Measurements from ENCODE around the gene LRMDA. TPM values are rescaled to one million over a fixed set of nuclear protein-coding genes. Genes with fewer than 3 reads are reported as not detected.

The LRMDA gene
- total and polyA plus RNA-seq, 4 donors = 12.1 to 40.8 (median 21.6) TPM

DNA sequence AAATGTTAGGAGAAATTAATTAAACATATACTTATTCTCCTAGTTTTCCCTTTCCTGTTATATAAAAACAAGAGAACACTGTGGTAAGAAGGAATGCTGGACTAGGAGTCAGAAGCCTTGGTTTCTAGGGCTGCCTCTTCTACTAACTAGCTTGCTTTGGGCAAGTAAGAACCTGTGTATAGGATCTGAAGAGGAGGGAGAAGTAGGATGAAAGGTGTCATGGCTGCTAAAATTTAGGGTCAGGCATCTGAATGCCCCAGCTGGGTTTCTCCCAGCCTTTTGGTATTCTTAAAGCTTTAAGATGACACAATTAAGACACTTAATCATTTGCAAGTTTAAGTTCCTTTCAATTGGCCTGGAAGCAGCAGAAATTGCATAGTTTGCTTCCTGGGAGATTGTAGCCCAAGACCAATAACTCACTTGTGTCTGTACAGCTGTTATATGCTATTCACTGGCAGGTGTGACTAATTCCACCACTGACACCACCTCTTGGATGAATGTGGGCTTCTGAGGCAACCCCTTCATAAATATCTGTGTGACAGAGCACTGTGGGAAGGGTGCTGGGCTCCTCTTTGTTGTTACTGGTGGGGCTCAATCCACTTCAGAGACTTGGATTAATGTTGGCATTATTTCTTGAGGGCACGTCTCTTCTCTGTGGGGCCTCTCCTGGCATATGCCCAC lies 137.2 kb downstream of the LRMDA start:
- H3K4me1 ChIP-seq (ENCODE audit: control insufficient read depth in 5 of 5, insufficient read depth in 5 of 5, low read length in 5 of 5) = peaks cover 0 to 2% (median 0%) of the 10 kb centered on the region in 5 donors
- no peak for ATAC-seq (ENCODE audit: insufficient read depth, low FRiP score)

DNA sequence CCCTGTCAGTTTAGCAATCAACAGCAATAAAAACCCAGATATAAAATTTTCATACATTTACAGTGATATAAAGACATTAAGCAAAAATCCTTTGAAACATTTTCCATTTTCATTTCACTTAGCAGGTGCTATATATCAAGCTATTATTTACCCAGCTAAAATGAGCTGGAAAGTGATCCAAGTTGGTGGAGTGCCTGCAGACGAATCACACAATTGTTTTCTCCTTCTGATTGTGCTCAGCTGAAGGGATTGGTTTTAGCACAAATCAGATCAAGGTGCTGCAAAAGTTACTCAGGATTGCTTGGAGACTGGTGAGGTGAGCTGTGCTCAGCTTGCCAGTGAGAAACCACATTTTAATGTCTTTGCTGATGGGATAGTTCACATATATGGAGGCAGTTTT lies 138.1 kb downstream of the LRMDA start:
- no peak for DNase-seq
- ATAC-seq (ENCODE audit: insufficient read depth, low FRiP score) = no peak
- H3K36me3 ChIP-seq (ENCODE audit: control insufficient read depth in 4 of 4, insufficient read depth in 4 of 4, low read length in 4 of 4) = peaks cover 0 to 3% (median 0%) of the 10 kb centered on the region in 4 donors
- WGBS, 2 donors = 45 to 74% methylated on average over 1 of the region's 1 CpG
- H3K4me3 ChIP-seq = no peak overlapping the region
- peaks cover 0 to 2% (median 0%) of the 10 kb centered on the region in 5 donors for H3K4me1 ChIP-seq (ENCODE audit: control insufficient read depth in 5 of 5, insufficient read depth in 5 of 5, low read length in 5 of 5)
- H3K9ac ChIP-seq (ENCODE audit: insufficient read depth in 1 of 2, low read length in 2 of 2) = no peak overlapping the region
- TF ChIP-seq, protein P1, sequence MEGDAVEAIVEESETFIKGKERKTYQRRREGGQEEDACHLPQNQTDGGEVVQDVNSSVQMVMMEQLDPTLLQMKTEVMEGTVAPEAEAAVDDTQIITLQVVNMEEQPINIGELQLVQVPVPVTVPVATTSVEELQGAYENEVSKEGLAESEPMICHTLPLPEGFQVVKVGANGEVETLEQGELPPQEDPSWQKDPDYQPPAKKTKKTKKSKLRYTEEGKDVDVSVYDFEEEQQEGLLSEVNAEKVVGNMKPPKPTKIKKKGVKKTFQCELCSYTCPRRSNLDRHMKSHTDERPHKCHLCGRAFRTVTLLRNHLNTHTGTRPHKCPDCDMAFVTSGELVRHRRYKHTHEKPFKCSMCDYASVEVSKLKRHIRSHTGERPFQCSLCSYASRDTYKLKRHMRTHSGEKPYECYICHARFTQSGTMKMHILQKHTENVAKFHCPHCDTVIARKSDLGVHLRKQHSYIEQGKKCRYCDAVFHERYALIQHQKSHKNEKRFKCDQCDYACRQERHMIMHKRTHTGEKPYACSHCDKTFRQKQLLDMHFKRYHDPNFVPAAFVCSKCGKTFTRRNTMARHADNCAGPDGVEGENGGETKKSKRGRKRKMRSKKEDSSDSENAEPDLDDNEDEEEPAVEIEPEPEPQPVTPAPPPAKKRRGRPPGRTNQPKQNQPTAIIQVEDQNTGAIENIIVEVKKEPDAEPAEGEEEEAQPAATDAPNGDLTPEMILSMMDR (IDR thresholded peaks at IDR 0.05; ENCODE audit: control extremely low read depth, extremely low read depth) = no peak
- no peak overlapping the region for H3K27ac ChIP-seq (ENCODE audit: low read depth in 1 of 2, low read length in 1 of 2)
- H3K9me3 ChIP-seq (ENCODE audit: control insufficient read depth in 4 of 4, insufficient read depth in 3 of 4, low read length in 3 of 4) = peaks cover 0 to 13% (median 8%) of the 10 kb centered on the region in 4 donors
- no peaks in the 10 kb centered on the region for H3K27me3 ChIP-seq (ENCODE audit: control insufficient read depth in 3 of 3, insufficient read depth in 3 of 3, low read length in 2 of 3)

More for the DNA sequence above, 137.2 kb downstream of the LRMDA start:
- no peaks in the 10 kb centered on the region for H3K27me3 ChIP-seq (ENCODE audit: control insufficient read depth in 3 of 3, insufficient read depth in 3 of 3, low read length in 2 of 3)
- H3K4me3 ChIP-seq = no peak overlapping the region
- no peak overlapping the region for H3K9ac ChIP-seq (ENCODE audit: insufficient read depth in 1 of 2, low read length in 2 of 2)
- TF ChIP-seq, protein P1 (IDR thresholded peaks at IDR 0.05; ENCODE audit: control extremely low read depth, extremely low read depth) = no peak
- no peak overlapping the region for H3K27ac ChIP-seq (ENCODE audit: low read depth in 1 of 2, low read length in 1 of 2)
- 84 to 92% methylated on average over 1 of the region's 1 CpG for WGBS, 2 donors
- DNase-seq = no peak
- H3K9me3 ChIP-seq (ENCODE audit: control insufficient read depth in 4 of 4, insufficient read depth in 3 of 4, low read length in 3 of 4) = peaks cover 0 to 13% (median 8%) of the 10 kb centered on the region in 4 donors
- H3K36me3 ChIP-seq (ENCODE audit: control insufficient read depth in 4 of 4, insufficient read depth in 4 of 4, low read length in 4 of 4) = peaks cover 0 to 3% (median 0%) of the 10 kb centered on the region in 4 donors

DNA sequence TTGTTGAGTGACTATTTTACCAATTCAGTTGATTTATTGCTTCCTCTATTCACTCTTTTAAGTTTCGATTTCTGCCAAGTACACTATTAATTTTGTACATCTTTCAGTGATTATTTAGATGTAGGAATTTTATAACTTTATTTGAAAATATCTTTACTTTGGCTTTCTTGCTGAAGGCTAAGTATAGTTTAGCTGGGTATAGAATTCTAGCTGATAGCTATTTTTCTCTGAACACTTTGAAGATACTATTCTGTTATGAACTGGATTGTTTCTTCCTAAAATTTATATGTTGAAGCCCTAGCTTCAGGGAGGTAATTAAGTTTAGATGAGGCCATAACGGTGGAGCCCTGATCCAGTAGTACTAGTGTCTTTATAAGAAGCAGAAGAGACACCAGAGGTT lies 141.1 kb downstream of the LRMDA start:
- ATAC-seq (ENCODE audit: insufficient read depth, low FRiP score) (no peak), DNase-seq (no peak)
- Histone ChIP-seq H3K36me3 (ENCODE audit: control insufficient read depth in 4 of 4, insufficient read depth in 4 of 4, low read length in 4 of 4) (peaks cover 0 to 3% (median 0%) of the 10 kb centered on the region in 4 donors), H3K27me3 (ENCODE audit: control insufficient read depth in 3 of 3, insufficient read depth in 3 of 3, low read length in 2 of 3) (no peaks in the 10 kb centered on the region), H3K27ac (ENCODE audit: low read depth in 1 of 2, low read length in 1 of 2) (no peak overlapping the region), H3K9me3 (ENCODE audit: control insufficient read depth in 4 of 4, insufficient read depth in 3 of 4, low read length in 3 of 4) (peaks cover 0 to 15% (median 9%) of the 10 kb centered on the region in 4 donors), H3K4me3 (no peak overlapping the region), H3K4me1 (ENCODE audit: control insufficient read depth in 5 of 5, insufficient read depth in 5 of 5, low read length in 5 of 5) (peaks cover 0 to 2% (median 0%) of the 10 kb centered on the region in 5 donors), H3K9ac (ENCODE audit: insufficient read depth in 1 of 2, low read length in 2 of 2) (no peak overlapping the region)
- 92 to 96% methylated on average over 2 of the region's 2 CpGs for WGBS, 2 donors
- TF ChIP-seq, protein P1 (IDR thresholded peaks at IDR 0.05; ENCODE audit: control extremely low read depth, extremely low read depth) = no peak

All from lung (tissue), 12 donors.